A549 (cell line): ENCODE measurements around the gene FNDC3A.

Experiments used
- EP300 ChIP-seq, 2 experiments: fragments of >200 bp; sonication (Bioruptor Twin); formaldehyde crosslinking; IDR thresholded peaks; 2 replicates in 1 of 2; 3 replicates in 1 of 2; pipeline ENCODE4 v1.6.1; 2016 to 2017
- NR3C1 ChIP-seq: fragments of >200 bp; sonication (Bioruptor Twin); formaldehyde crosslinking; IDR thresholded peaks from 3 replicates; pipeline ENCODE4 v1.6.1; 2017
- POLR2A ChIP-seq: IDR thresholded peaks from 2 replicates; pipeline ENCODE4 v1.6.1; 2012; ENCODE audit warnings: mild to moderate bottlenecking, low read length
- POLR2AphosphoS2 ChIP-seq: conservative IDR thresholded peaks from 2 replicates; pipeline ENCODE4 v1.6.1; 2012; ENCODE audit warnings: low read length, improper control_type of control experiment, inconsistent platforms
- RFX5 ChIP-seq: fragments of 450-650 bp; IDR thresholded peaks from 2 replicates; pipeline ENCODE4 v1.7.1; 2014; ENCODE audit warnings: antibody characterized with exemption, mild to moderate bottlenecking, moderate library complexity
- SMC3 ChIP-seq: fragments of >200 bp; sonication (Bioruptor Twin); formaldehyde crosslinking; IDR thresholded peaks from 3 replicates; pipeline ENCODE4 v1.6.1; 2018; ENCODE audit warnings: inconsistent platforms
- TP53 ChIP-seq: fragments of 250-450 bp; sonication (Bioruptor Pico); IDR thresholded peaks from 2 replicates; pipeline ENCODE4 v1.5.0; 2021; ENCODE audit warnings: mild to moderate bottlenecking, moderate library complexity
- TF ChIP-seq, protein P1 (sequence below): fragments of 200-600 bp; sonication (generic); IDR thresholded peaks from 2 replicates; pipeline ENCODE4 v1.6.1; 2016; ENCODE audit warnings: antibody characterized with exemption, mild to moderate bottlenecking, moderate library complexity
- TF ChIP-seq, protein P2 (sequence below): IDR thresholded peaks from 2 replicates; pipeline ENCODE4 v1.6.1; 2012
- TF ChIP-seq, protein P3 (sequence below): IDR thresholded peaks from 2 replicates; pipeline ENCODE4 v1.6.1; 2012

DNA sequence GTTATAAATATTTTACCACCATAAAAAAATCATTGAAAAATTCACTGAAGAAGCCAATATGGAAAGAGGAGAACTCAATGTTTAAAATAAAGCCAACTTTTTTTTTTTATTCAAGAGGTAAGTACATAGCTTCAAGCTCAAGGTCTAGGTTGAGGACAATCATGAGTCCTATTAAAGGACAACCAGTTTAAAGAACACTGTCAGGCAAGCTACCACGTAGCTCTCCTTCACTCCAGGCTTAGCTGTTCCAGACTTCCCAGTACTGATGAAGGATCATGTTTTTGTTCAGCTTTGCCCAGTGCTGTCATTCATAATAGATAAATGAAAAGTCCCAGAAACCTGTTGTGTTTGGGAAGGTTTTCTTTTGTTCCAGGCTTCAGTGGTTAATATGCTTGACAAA is 234.4 kb downstream of the FNDC3A start:
- TF ChIP-seq, protein P1, sequence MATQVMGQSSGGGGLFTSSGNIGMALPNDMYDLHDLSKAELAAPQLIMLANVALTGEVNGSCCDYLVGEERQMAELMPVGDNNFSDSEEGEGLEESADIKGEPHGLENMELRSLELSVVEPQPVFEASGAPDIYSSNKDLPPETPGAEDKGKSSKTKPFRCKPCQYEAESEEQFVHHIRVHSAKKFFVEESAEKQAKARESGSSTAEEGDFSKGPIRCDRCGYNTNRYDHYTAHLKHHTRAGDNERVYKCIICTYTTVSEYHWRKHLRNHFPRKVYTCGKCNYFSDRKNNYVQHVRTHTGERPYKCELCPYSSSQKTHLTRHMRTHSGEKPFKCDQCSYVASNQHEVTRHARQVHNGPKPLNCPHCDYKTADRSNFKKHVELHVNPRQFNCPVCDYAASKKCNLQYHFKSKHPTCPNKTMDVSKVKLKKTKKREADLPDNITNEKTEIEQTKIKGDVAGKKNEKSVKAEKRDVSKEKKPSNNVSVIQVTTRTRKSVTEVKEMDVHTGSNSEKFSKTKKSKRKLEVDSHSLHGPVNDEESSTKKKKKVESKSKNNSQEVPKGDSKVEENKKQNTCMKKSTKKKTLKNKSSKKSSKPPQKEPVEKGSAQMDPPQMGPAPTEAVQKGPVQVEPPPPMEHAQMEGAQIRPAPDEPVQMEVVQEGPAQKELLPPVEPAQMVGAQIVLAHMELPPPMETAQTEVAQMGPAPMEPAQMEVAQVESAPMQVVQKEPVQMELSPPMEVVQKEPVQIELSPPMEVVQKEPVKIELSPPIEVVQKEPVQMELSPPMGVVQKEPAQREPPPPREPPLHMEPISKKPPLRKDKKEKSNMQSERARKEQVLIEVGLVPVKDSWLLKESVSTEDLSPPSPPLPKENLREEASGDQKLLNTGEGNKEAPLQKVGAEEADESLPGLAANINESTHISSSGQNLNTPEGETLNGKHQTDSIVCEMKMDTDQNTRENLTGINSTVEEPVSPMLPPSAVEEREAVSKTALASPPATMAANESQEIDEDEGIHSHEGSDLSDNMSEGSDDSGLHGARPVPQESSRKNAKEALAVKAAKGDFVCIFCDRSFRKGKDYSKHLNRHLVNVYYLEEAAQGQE, result no peak
- TF ChIP-seq POLR2A (no peak), EP300 (IDR thresholded peaks at IDR 0.05) (no peak), TP53 (CRISPR knock-in tag) (no peak), RFX5 (no peak), NR3C1 (no peak), POLR2AphosphoS2 (no peak), SMC3 (no peak)
- TF ChIP-seq, protein P2, sequence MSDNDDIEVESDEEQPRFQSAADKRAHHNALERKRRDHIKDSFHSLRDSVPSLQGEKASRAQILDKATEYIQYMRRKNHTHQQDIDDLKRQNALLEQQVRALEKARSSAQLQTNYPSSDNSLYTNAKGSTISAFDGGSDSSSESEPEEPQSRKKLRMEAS, result no peak
- TF ChIP-seq, protein P3, sequence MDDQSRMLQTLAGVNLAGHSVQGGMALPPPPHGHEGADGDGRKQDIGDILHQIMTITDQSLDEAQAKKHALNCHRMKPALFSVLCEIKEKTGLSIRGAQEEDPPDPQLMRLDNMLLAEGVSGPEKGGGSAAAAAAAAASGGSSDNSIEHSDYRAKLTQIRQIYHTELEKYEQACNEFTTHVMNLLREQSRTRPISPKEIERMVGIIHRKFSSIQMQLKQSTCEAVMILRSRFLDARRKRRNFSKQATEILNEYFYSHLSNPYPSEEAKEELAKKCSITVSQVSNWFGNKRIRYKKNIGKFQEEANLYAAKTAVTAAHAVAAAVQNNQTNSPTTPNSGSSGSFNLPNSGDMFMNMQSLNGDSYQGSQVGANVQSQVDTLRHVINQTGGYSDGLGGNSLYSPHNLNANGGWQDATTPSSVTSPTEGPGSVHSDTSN, result no peak
